Gastroesophageal sphincter (tissue), 3 donors: ENCODE results near the gene PRDM1.

Experiments used
- CTCF ChIP-seq, 4 experiments: fragments of 200-600 bp in 2 of 4; fragments of 450-650 bp in 2 of 4; sonication (generic) in 1 of 4; IDR thresholded peaks; one replicate each; pipeline ENCODE4 v1.5.1; 2017 to 2019; ENCODE audit warnings: antibody characterized with exemption in 4 of 4, mild to moderate bottlenecking in 2 of 4, moderate library complexity in 2 of 4
- EP300 ChIP-seq: sonication (generic); formaldehyde crosslinking; IDR thresholded peaks from one replicate; pipeline ENCODE4 v1.6.1; 2017; ENCODE audit warnings: antibody characterized with exemption, mild to moderate bottlenecking
- POLR2A ChIP-seq, 2 donors: fragments of 450-650 bp; IDR thresholded peaks; one replicate each; pipeline ENCODE4 v1.6.1; 2017; ENCODE audit warnings: antibody characterized with exemption in 2 of 2, mild to moderate bottlenecking in 2 of 2, moderate library complexity in 1 of 2
- POLR2AphosphoS5 ChIP-seq: sonication (generic); formaldehyde crosslinking; IDR thresholded peaks from one replicate; pipeline ENCODE4 v1.6.1; 2017; ENCODE audit warnings: antibody characterized with exemption

- TF ChIP-seq CTCF (IDR thresholded peaks at IDR 0.05) (no peak), POLR2A (IDR thresholded peaks at IDR 0.05) (no peak), POLR2AphosphoS5 (no peak), EP300 (no peak)
These were observed 72.7 kb downstream of the PRDM1 start for GRCh38 chr6:106158816-106159215.
